Neutrophil (primary cell): ENCODE results near the gene CCBE1.

Experiments used
- H3K27ac ChIP-seq: fragments of 200-600 bp; sonication (generic); 2 replicates; pipeline ENCODE4 v1.5.1; 2016; ENCODE audit warnings: mild to moderate bottlenecking, moderate library complexity
- H3K27me3 ChIP-seq: fragments of 200-600 bp; sonication (generic); 2 replicates; pipeline ENCODE4 v1.6.0; 2016; ENCODE audit warnings: mild to moderate bottlenecking
- H3K36me3 ChIP-seq: fragments of 200-600 bp; sonication (generic); 2 replicates; pipeline ENCODE4 v1.5.1; 2017
- H3K4me1 ChIP-seq, 2 experiments: fragments of 200-600 bp in 1 of 2; sonication (generic) in 1 of 2; 1 replicate in 1 of 2; 2 replicates in 1 of 2; pipeline versions ENCODE4 v1.5.1 to v1.6.1; 2013 to 2016; ENCODE audit warnings: low read depth in 1 of 2, low read length in 1 of 2, mild to moderate bottlenecking in 1 of 2, moderate library complexity in 1 of 2; ENCODE audit not compliant: control insufficient read depth in 1 of 2, insufficient read depth in 1 of 2
- H3K4me3 ChIP-seq, 2 experiments: fragments of 200-600 bp in 1 of 2; sonication (generic) in 1 of 2; 1 replicate in 1 of 2; 2 replicates in 1 of 2; pipeline ENCODE4 v1.5.1; 2013 to 2016; ENCODE audit warnings: low read depth in 1 of 2, low read length in 1 of 2, mild to moderate bottlenecking in 1 of 2, moderate library complexity in 1 of 2
- H3K9me3 ChIP-seq: fragments of 200-600 bp; sonication (generic); 2 replicates; pipeline ENCODE4 v1.5.1; 2016
- CTCF ChIP-seq: fragments of 200-600 bp; sonication (generic); IDR thresholded peaks from 2 replicates; pipeline ENCODE4 v1.5.1; 2016; ENCODE audit warnings: antibody characterized with exemption

CCBE1 gene

GRCh38 chr18:59383851-59384250 lies 313.4 kb downstream of the CCBE1 start:
- Histone ChIP-seq H3K4me3 (no peak overlapping the region), H3K9me3 (no peaks in the 10 kb centered on the region), H3K36me3 (no peaks in the 10 kb centered on the region), H3K27me3 (peaks cover 12% of the 10 kb centered on the region), H3K4me1 (no peaks in the 10 kb centered on the region), H3K27ac (no peak overlapping the region)
- no peak for TF ChIP-seq CTCF

- TF ChIP-seq CTCF = no peak
- no peak overlapping the region for H3K27ac ChIP-seq
- peaks cover 14% of the 10 kb centered on the region for H3K27me3 ChIP-seq
- no peaks in the 10 kb centered on the region for H3K4me1 ChIP-seq
- no peaks in the 10 kb centered on the region for H3K9me3 ChIP-seq
- no peaks in the 10 kb centered on the region for H3K36me3 ChIP-seq
- H3K4me3 ChIP-seq = no peak overlapping the region
Observed at GRCh38 chr18:59382383-59382782, 314.8 kb downstream of the CCBE1 start.

- Histone ChIP-seq H3K36me3 (no peaks in the 10 kb centered on the region), H3K27ac (no peak overlapping the region), H3K9me3 (no peaks in the 10 kb centered on the region), H3K4me3 (no peak overlapping the region), H3K27me3 (peaks cover 14% of the 10 kb centered on the region), H3K4me1 (no peaks in the 10 kb centered on the region)
- TF ChIP-seq CTCF = no peak
Observed at GRCh38 chr18:59381949-59382348, 315.3 kb downstream of the CCBE1 start.
